ENCODE data around the gene BCL2L13.

The BCL2L13 gene

GRCh38 chr22:17726006-17726927 lies 87.7 kb downstream of the BCL2L13 start:
- no peaks in the 10 kb centered on the region for H3K27me3 Mint-ChIP-seq
- peaks cover 17% of the 10 kb centered on the region for H3K4me1 Mint-ChIP-seq
- H3K36me3 Mint-ChIP-seq (ENCODE audit: insufficient read depth), result peaks cover 9% of the 10 kb centered on the region
- no peak overlapping the region for H3K4me3 Mint-ChIP-seq
- H3K27ac Mint-ChIP-seq (ENCODE audit: low read depth), result peak overlapping the region; percentile 84
- H3K9me3 Mint-ChIP-seq, result no peaks in the 10 kb centered on the region
- no peak for ATAC-seq (replicated peaks; ENCODE audit: extremely low read depth, poor library complexity, severe bottlenecking)
- DNase-seq (ENCODE audit: low spot score in 2 of 2), result no peak

- H3K27ac Mint-ChIP-seq (ENCODE audit: low read depth), result peak overlapping the region; percentile 84
- no peaks in the 10 kb centered on the region for H3K9me3 Mint-ChIP-seq
- no peaks in the 10 kb centered on the region for H3K27me3 Mint-ChIP-seq
- no peak for ATAC-seq (replicated peaks; ENCODE audit: extremely low read depth, poor library complexity, severe bottlenecking)
- H3K4me1 Mint-ChIP-seq, result peaks cover 17% of the 10 kb centered on the region
- no peak overlapping the region for H3K4me3 Mint-ChIP-seq
- H3K36me3 Mint-ChIP-seq (ENCODE audit: insufficient read depth), result peaks cover 9% of the 10 kb centered on the region
- no peak for DNase-seq (ENCODE audit: low spot score in 2 of 2)
Observed at GRCh38 chr22:17726928-17727897, 88.7 kb downstream of the BCL2L13 start.

DNA sequence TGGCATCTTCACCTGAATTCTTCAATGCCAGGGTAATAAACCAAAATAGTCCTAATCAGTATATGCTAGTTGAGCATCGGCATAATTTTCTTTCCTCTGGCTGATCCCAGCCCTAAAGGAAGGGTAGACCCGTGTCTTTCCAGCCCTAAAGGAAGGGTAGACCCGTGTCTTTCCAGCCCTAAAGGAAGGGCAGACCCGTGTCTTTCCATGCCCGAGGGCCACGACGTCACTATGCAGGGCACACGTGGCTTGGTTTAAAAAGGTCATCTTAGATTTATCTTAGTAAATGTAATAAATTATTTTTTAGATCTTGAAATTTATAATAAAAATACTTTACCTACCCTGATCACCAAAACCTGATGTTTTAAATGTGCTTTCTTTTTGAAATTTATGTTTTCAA lies 90.2 kb downstream of the BCL2L13 start:
- no peak for ATAC-seq (replicated peaks; ENCODE audit: extremely low read depth, poor library complexity, severe bottlenecking)
- no peak for DNase-seq (ENCODE audit: low spot score in 2 of 2)
- no peak overlapping the region for H3K27ac Mint-ChIP-seq (ENCODE audit: low read depth)
- H3K27me3 Mint-ChIP-seq, result no peaks in the 10 kb centered on the region
- peaks cover 9% of the 10 kb centered on the region for H3K36me3 Mint-ChIP-seq (ENCODE audit: insufficient read depth)
- no peak overlapping the region for H3K4me3 Mint-ChIP-seq
- no peaks in the 10 kb centered on the region for H3K9me3 Mint-ChIP-seq
- peaks cover 11% of the 10 kb centered on the region for H3K4me1 Mint-ChIP-seq

GRCh38 chr22:17729561-17729960 lies 91.0 kb downstream of the BCL2L13 start:
- Mint-ChIP-seq H3K36me3 (ENCODE audit: insufficient read depth) (peaks cover 9% of the 10 kb centered on the region), H3K4me3 (no peak overlapping the region)

GRCh38 chr22:17732251-17732854 lies 93.8 kb downstream of the BCL2L13 start:
- peaks cover 13% of the 10 kb centered on the region for H3K36me3 Mint-ChIP-seq (ENCODE audit: insufficient read depth)
- no peak overlapping the region for H3K27ac Mint-ChIP-seq (ENCODE audit: low read depth)
- H3K9me3 Mint-ChIP-seq, result no peaks in the 10 kb centered on the region
- peaks cover under 1% of the 10 kb centered on the region for H3K4me1 Mint-ChIP-seq
- no peaks in the 10 kb centered on the region for H3K27me3 Mint-ChIP-seq
- DNase-seq (ENCODE audit: low spot score in 2 of 2), result no peak
- no peak overlapping the region for H3K4me3 Mint-ChIP-seq
- no peak for ATAC-seq (replicated peaks; ENCODE audit: extremely low read depth, poor library complexity, severe bottlenecking)

More at GRCh38 chr22:17729561-17729960, 91.0 kb downstream of the BCL2L13 start:
- no peaks in the 10 kb centered on the region for H3K9me3 Mint-ChIP-seq
- H3K27me3 Mint-ChIP-seq, result no peaks in the 10 kb centered on the region
- H3K27ac Mint-ChIP-seq (ENCODE audit: low read depth), result peak overlapping the region; percentile 12
- DNase-seq (ENCODE audit: low spot score in 2 of 2) (no peak), ATAC-seq (replicated peaks; ENCODE audit: extremely low read depth, poor library complexity, severe bottlenecking) (no peak)
- peaks cover 11% of the 10 kb centered on the region for H3K4me1 Mint-ChIP-seq

DNA sequence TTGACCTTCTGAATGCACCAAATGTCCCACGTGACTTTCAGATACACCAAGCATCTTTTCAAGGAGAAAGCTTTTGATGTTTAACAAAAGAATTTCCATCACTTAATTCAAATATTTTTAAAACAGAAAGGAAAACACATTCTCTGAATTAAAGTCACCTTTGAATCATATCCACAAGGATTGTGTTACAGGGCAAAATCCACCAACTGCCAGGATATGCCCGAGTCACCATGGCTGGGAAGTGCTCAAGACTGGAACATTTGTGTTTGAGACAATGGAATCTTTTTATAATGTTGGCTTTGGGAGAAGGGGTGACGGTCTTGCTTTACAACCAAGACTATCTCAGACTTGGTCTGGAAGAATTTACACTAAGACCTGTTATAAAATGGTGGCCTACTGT lies 94.9 kb downstream of the BCL2L13 start:
- ATAC-seq (replicated peaks; ENCODE audit: extremely low read depth, poor library complexity, severe bottlenecking) (no peak), DNase-seq (ENCODE audit: low spot score in 2 of 2) (no peak)
- Mint-ChIP-seq H3K4me1 (no peaks in the 10 kb centered on the region), H3K27ac (ENCODE audit: low read depth) (peak overlapping the region; percentile 39), H3K27me3 (no peaks in the 10 kb centered on the region), H3K9me3 (no peaks in the 10 kb centered on the region), H3K4me3 (no peak overlapping the region), H3K36me3 (ENCODE audit: insufficient read depth) (peaks cover 22% of the 10 kb centered on the region)

- ATAC-seq (replicated peaks; ENCODE audit: extremely low read depth, poor library complexity, severe bottlenecking) (peak; percentile 32), DNase-seq (ENCODE audit: low spot score in 2 of 2) (no peak)
- Mint-ChIP-seq H3K27ac (ENCODE audit: low read depth) (peak overlapping the region; percentile 57), H3K4me3 (no peak overlapping the region), H3K27me3 (no peaks in the 10 kb centered on the region), H3K4me1 (no peaks in the 10 kb centered on the region), H3K9me3 (no peaks in the 10 kb centered on the region), H3K36me3 (ENCODE audit: insufficient read depth) (peaks cover 23% of the 10 kb centered on the region)
Observed at GRCh38 chr22:17734187-17734586, 95.6 kb downstream of the BCL2L13 start.

DNA sequence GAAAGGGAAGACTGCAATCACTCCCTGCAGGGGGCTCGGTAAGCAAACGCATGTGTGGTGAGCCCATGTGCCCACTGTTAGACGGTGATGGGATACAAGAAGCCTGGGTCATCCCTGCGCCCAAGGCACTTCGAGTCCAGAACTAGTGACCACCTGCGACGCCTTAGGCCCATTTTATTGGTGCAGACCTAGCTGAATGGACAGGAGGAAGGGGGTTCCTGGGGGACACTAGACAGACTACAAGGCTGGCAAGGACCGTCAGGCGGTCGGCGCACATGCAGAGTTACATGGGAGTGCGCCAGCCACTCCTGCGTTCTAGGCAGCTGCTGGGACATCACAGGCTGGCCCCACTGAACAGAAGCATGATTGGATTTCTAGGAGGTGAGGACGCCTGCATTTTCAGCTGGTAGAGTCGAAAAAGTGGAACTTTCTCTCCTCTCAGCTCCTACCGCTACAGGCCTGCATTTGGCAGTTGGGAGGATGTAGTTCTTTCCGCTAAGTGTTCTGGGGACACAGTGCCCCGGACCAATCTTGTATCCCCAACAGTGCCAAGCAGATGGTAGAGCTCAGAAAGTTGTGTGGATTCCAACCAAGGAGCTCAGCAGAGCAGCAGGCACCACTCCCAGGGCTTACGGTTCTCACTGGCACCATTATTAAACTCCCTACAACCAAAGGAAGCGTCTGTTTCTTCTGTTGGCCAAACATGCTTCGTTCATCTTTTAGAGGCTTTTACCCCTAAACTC lies 100.0 kb downstream of the BCL2L13 start:
- H3K4me3 Mint-ChIP-seq, result no peak overlapping the region
- peaks cover 25% of the 10 kb centered on the region for H3K36me3 Mint-ChIP-seq (ENCODE audit: insufficient read depth)
- peak overlapping the region; percentile 19 for H3K27ac Mint-ChIP-seq (ENCODE audit: low read depth)
- DNase-seq (ENCODE audit: low spot score in 2 of 2), result no peak
- H3K4me1 Mint-ChIP-seq, result peaks cover 4% of the 10 kb centered on the region
- no peaks in the 10 kb centered on the region for H3K9me3 Mint-ChIP-seq
- no peak for ATAC-seq (replicated peaks; ENCODE audit: extremely low read depth, poor library complexity, severe bottlenecking)
- no peaks in the 10 kb centered on the region for H3K27me3 Mint-ChIP-seq

GRCh38 chr22:17739196-17739975 lies 100.8 kb downstream of the BCL2L13 start:
- H3K9me3 Mint-ChIP-seq, result no peaks in the 10 kb centered on the region
- no peaks in the 10 kb centered on the region for H3K27me3 Mint-ChIP-seq
- ATAC-seq (replicated peaks; ENCODE audit: extremely low read depth, poor library complexity, severe bottlenecking), result no peak
- peaks cover 5% of the 10 kb centered on the region for H3K4me1 Mint-ChIP-seq
- no peak overlapping the region for H3K4me3 Mint-ChIP-seq
- H3K36me3 Mint-ChIP-seq (ENCODE audit: insufficient read depth), result peaks cover 25% of the 10 kb centered on the region
- H3K27ac Mint-ChIP-seq (ENCODE audit: low read depth), result peak overlapping the region; percentile 11
- no peak for DNase-seq (ENCODE audit: low spot score in 2 of 2)

- H3K4me1 Mint-ChIP-seq, result peaks cover 14% of the 10 kb centered on the region
- H3K9me3 Mint-ChIP-seq, result no peaks in the 10 kb centered on the region
- no peak overlapping the region for H3K4me3 Mint-ChIP-seq
- no peaks in the 10 kb centered on the region for H3K27me3 Mint-ChIP-seq
- ATAC-seq (replicated peaks; ENCODE audit: extremely low read depth, poor library complexity, severe bottlenecking) (no peak), DNase-seq (ENCODE audit: low spot score in 2 of 2) (no peak)
- H3K27ac Mint-ChIP-seq (ENCODE audit: low read depth), result peak overlapping the region; percentile 88
- peaks cover 21% of the 10 kb centered on the region for H3K36me3 Mint-ChIP-seq (ENCODE audit: insufficient read depth)
Observed at GRCh38 chr22:17741866-17742526, 103.4 kb downstream of the BCL2L13 start.

DNA sequence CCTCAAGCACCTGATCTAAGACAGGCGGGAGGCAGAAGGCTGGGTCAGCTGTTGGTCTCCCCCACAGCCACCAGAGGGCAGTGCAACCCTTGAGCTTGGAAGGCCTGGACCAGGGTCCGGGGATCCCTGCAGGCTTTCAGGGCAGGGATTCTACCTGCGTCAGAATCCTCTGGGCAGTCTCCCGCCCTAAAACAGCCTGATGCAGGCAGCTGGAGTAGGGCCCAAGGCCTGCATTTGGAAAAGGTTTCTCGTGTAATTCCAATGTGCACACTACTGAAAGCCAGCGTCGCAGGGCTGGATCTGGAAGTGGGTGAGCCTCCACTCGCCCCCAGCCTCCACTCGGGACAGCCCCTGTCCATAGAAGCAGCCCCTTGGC lies 104.0 kb downstream of the BCL2L13 start:
- Mint-ChIP-seq H3K4me3 (no peak overlapping the region), H3K27me3 (no peaks in the 10 kb centered on the region), H3K27ac (ENCODE audit: low read depth) (peak overlapping the region; percentile 88), H3K36me3 (ENCODE audit: insufficient read depth) (peaks cover 19% of the 10 kb centered on the region), H3K9me3 (no peaks in the 10 kb centered on the region), H3K4me1 (peaks cover 14% of the 10 kb centered on the region)
- DNase-seq (ENCODE audit: low spot score in 2 of 2), result peak; percentile 50 to 54
- ATAC-seq (replicated peaks; ENCODE audit: extremely low read depth, poor library complexity, severe bottlenecking), result peak; percentile 58

Data from central memory CD8-positive, alpha-beta T cell (primary cell).